GM12891 (cell line): ENCODE measurements around the gene ZNF862.

ENCODE experiments used
- DNase-seq: peaks from one replicate; pipeline ENCODE4 v3.0.0; 2011; ENCODE audit warnings: low spot score; ENCODE audit not compliant: insufficient read length
- FAIRE-seq: peaks from 2 replicates; lab custom pipeline; 2011; peaks lifted over from hg19 to GRCh38; lab: Jason Lieb, UNC
- PAX5 ChIP-seq: IDR thresholded peaks from 2 replicates; pipeline ENCODE4 v1.6.1; 2011; ENCODE audit warnings: low read length, moderate library complexity, mild to moderate bottlenecking; ENCODE audit not compliant: insufficient read depth, severe bottlenecking
- POLR2A ChIP-seq: IDR thresholded peaks from 2 replicates; pipeline ENCODE4 v1.6.1; 2011; ENCODE audit warnings: low read depth, low read length, control low read depth
- POLR2AphosphoS5 ChIP-seq: IDR thresholded peaks from 2 replicates; pipeline ENCODE4 v1.6.1; 2011; ENCODE audit warnings: low read depth, low read length, control low read depth
- POU2F2 ChIP-seq: IDR thresholded peaks from 2 replicates; pipeline ENCODE4 v1.6.1; 2011; ENCODE audit warnings: low read depth, mild to moderate bottlenecking, control low read depth, low read length, moderate library complexity
- SPI1 ChIP-seq: IDR thresholded peaks from 2 replicates; pipeline ENCODE4 v1.6.1; 2011; ENCODE audit warnings: low read depth, low read length, control low read depth
- TAF1 ChIP-seq: IDR thresholded peaks from 2 replicates; pipeline ENCODE4 v1.6.1; 2011; ENCODE audit warnings: low read depth, low read length, control low read depth

The ZNF862 gene

GRCh38 chr7:149854611-149855360 lies 16.6 kb downstream of the ZNF862 start:
- FAIRE-seq (no peak), DNase-seq (no peak)
- no peak for TF ChIP-seq SPI1
- no peak for TF ChIP-seq POLR2AphosphoS5

GRCh38 chr7:149855361-149856305 lies 17.5 kb downstream of the ZNF862 start:
- no peak for DNase-seq
- FAIRE-seq: no peak
- no peak for TF ChIP-seq POU2F2
- TF ChIP-seq POLR2A: no peak
- TF ChIP-seq TAF1: no peak
- no peak for TF ChIP-seq PAX5
- no peak for TF ChIP-seq SPI1
- no peak for TF ChIP-seq POLR2AphosphoS5

- DNase-seq (no peak), FAIRE-seq (no peak)
- TF ChIP-seq POLR2AphosphoS5: no peak
Measured at GRCh38 chr7:149856583-149856982, 18.4 kb downstream of the ZNF862 start.

GRCh38 chr7:149859369-149859768 lies 21.2 kb downstream of the ZNF862 start:
- TF ChIP-seq POU2F2 (no peak), POLR2A (no peak), POLR2AphosphoS5 (no peak), TAF1 (no peak), SPI1 (no peak)
- FAIRE-seq: no peak
- no peak for DNase-seq

GRCh38 chr7:149859876-149860275 lies 21.7 kb downstream of the ZNF862 start:
- TF ChIP-seq SPI1: no peak
- no peak for TF ChIP-seq PAX5
- TF ChIP-seq POLR2AphosphoS5: no peak
- no peak for TF ChIP-seq POLR2A
- no peak for TF ChIP-seq TAF1
- TF ChIP-seq POU2F2: no peak
- FAIRE-seq: no peak

GRCh38 chr7:149860821-149861727 lies 22.9 kb downstream of the ZNF862 start:
- no peak for DNase-seq
- FAIRE-seq: no peak
- TF ChIP-seq SPI1 (no peak), POLR2A (no peak), POLR2AphosphoS5 (no peak), POU2F2 (no peak), TAF1 (no peak), PAX5 (no peak)

More at GRCh38 chr7:149859876-149860275, 21.7 kb downstream of the ZNF862 start:
- DNase-seq: no peak

- DNase-seq (no peak), FAIRE-seq (no peak)
- TF ChIP-seq PAX5: no peak
- no peak for TF ChIP-seq POLR2A
- no peak for TF ChIP-seq POU2F2
- no peak for TF ChIP-seq POLR2AphosphoS5
- TF ChIP-seq SPI1: no peak
- no peak for TF ChIP-seq TAF1
Measured at GRCh38 chr7:149861728-149862045, 23.5 kb downstream of the ZNF862 start.

- no peak for TF ChIP-seq POLR2AphosphoS5
- TF ChIP-seq TAF1: no peak
- TF ChIP-seq SPI1: no peak
- no peak for TF ChIP-seq POU2F2
- TF ChIP-seq PAX5: no peak
- TF ChIP-seq POLR2A: no peak
- FAIRE-seq (no peak), DNase-seq (no peak)
Measured at GRCh38 chr7:149862156-149862555, 24.0 kb downstream of the ZNF862 start.

- DNase-seq: no peak
- FAIRE-seq: no peak
- TF ChIP-seq POU2F2: no peak
- TF ChIP-seq POLR2A: no peak
Measured at GRCh38 chr7:149863500-149863899, 25.3 kb downstream of the ZNF862 start.
